ENCODE results near the gene CCNJL.

DNA sequence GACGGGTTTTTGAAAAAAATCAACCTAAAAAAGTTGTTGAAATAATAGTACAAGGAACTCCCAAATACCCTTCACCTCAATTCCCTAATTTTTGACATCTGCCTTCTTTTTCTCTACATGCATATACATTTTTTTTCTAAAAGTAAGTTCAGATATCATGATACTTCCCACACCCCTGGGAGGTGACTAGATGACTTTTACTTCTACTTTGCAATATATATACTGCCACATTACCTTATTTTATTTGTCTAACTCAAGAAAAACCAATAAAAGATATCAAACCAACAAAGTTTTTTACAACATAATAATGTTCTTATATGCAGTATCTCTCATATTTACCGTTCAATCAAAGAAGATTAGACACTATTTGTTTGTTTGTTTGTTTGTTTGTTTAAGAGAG, 31.1 kb downstream of the CCNJL start:
- TF ChIP-seq, protein P1, sequence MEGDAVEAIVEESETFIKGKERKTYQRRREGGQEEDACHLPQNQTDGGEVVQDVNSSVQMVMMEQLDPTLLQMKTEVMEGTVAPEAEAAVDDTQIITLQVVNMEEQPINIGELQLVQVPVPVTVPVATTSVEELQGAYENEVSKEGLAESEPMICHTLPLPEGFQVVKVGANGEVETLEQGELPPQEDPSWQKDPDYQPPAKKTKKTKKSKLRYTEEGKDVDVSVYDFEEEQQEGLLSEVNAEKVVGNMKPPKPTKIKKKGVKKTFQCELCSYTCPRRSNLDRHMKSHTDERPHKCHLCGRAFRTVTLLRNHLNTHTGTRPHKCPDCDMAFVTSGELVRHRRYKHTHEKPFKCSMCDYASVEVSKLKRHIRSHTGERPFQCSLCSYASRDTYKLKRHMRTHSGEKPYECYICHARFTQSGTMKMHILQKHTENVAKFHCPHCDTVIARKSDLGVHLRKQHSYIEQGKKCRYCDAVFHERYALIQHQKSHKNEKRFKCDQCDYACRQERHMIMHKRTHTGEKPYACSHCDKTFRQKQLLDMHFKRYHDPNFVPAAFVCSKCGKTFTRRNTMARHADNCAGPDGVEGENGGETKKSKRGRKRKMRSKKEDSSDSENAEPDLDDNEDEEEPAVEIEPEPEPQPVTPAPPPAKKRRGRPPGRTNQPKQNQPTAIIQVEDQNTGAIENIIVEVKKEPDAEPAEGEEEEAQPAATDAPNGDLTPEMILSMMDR (IDR thresholded peaks at IDR 0.05; ENCODE audit: low read depth, low read length): no peak
- TF ChIP-seq POLR2A (IDR thresholded peaks at IDR 0.05; ENCODE audit: extremely low read depth, insufficient read length) (no peak), MYC (IDR thresholded peaks at IDR 0.05; ENCODE audit: low read depth, low read length) (no peak)
- TF ChIP-seq, protein P2, sequence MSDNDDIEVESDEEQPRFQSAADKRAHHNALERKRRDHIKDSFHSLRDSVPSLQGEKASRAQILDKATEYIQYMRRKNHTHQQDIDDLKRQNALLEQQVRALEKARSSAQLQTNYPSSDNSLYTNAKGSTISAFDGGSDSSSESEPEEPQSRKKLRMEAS (IDR thresholded peaks at IDR 0.05; ENCODE audit: low read depth, low read length): no peak

Data from NB4 (cell line).